ENCODE results near the gene RCSD1. TPM values are rescaled to one million over a fixed set of nuclear protein-coding genes. Genes with fewer than 3 reads are reported as not detected.

RCSD1 gene
- total and polyA plus RNA-seq, 10 of the 15 experiments (the other 5 are each of a cell fraction or from before 2014, with no cell fraction given) = 11.4 to 78.3 (median 71.6) TPM

DNA sequence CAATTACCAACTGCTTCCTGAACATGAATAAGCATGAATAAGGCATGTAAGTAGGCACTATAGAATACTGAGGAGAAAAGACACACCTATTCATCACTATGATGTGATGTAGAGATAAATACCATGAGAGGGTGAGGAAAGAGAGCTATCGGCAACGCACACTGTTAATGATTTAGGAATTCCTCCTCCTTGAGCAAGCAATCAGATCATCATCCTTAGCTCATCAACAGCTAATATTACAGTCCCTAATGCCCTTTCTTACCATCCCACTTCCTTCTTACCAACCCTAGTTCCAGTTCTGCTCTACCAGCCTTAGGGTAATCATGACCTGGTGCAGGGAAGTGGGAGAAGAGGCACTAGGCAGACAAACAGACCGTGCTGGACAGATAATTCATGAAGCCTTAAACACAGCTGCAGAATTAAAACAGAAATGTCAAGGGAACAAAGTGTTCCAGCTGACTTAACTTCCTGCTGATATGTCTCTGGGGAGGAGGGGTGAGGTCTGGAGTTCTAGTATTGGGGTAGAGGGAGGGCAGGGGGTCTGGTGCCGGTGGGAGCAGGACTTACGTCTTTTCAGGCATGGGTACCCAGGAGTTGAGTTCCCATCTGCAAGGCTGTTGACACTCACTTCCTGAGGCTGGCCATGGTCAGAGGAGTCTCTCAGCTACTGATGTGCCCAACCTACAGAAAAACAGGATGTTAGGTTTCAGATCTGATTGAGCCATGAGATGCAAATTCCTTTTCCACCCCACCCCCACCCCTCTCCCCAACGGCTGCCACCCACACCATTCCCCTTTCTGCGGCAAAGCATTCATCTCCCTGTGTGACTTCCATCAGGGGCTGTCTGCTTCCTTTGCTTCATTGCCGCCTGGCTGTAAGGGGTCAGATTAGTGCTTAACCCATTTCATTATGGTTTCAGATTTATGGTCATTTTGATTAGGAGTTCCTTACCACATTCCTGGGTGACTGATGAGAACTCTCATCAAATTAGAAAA lies 12.6 kb upstream of the RCSD1 start (continued):
- TF ChIP-seq, protein P1, sequence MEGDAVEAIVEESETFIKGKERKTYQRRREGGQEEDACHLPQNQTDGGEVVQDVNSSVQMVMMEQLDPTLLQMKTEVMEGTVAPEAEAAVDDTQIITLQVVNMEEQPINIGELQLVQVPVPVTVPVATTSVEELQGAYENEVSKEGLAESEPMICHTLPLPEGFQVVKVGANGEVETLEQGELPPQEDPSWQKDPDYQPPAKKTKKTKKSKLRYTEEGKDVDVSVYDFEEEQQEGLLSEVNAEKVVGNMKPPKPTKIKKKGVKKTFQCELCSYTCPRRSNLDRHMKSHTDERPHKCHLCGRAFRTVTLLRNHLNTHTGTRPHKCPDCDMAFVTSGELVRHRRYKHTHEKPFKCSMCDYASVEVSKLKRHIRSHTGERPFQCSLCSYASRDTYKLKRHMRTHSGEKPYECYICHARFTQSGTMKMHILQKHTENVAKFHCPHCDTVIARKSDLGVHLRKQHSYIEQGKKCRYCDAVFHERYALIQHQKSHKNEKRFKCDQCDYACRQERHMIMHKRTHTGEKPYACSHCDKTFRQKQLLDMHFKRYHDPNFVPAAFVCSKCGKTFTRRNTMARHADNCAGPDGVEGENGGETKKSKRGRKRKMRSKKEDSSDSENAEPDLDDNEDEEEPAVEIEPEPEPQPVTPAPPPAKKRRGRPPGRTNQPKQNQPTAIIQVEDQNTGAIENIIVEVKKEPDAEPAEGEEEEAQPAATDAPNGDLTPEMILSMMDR (IDR thresholded peaks at IDR 0.05 in 2 of 3, conservative IDR thresholded peaks at IDR 0.05 in 1 of 3; ENCODE audit: control insufficient read depth in 2 of 3, extremely low read depth in 1 of 3, insufficient read depth in 1 of 3, low read depth in 3 of 3, low read length in 3 of 3) = no peak
- TF ChIP-seq BMI1 (IDR thresholded peaks at IDR 0.05; ENCODE audit: borderline replicate concordance) (no peak), SIX5 (IDR thresholded peaks at IDR 0.05; ENCODE audit: low read depth, low read length, severe bottlenecking) (no peak), MEF2B (IDR thresholded peaks at IDR 0.05; ENCODE audit: partially characterized antibody, poor library complexity, severe bottlenecking) (peak; percentile 70), CHD1 (IDR thresholded peaks at IDR 0.05; ENCODE audit: low read depth, low read length) (no peak), JUNB (IDR thresholded peaks at IDR 0.05) (no peak), SMARCA5 (IDR thresholded peaks at IDR 0.05) (no peak), TCF3 (IDR thresholded peaks at IDR 0.05; ENCODE audit: borderline replicate concordance, insufficient read depth, low read depth, low read length) (0 out of 2 replicates have a peak, but pooled peaks have one; percentile 7), PAX5 (IDR thresholded peaks at IDR 0.05; ENCODE audit: borderline replicate concordance, low read depth, low read length) (no peak; the same call in 1 of the 2 replicates), ZZZ3 (IDR thresholded peaks at IDR 0.05; ENCODE audit: control insufficient read depth, insufficient read length, low read depth) (no peak), EP300 (IDR thresholded peaks at IDR 0.05; ENCODE audit: borderline replicate concordance in 1 of 2, control insufficient read depth in 1 of 2, low read depth in 2 of 2, low read length in 2 of 2) (no peak), RAD51 (IDR thresholded peaks at IDR 0.05) (no peak), STAT1 (conservative IDR thresholded peaks at IDR 0.05) (no peak), CBX3 (IDR thresholded peaks at IDR 0.05; ENCODE audit: borderline replicate concordance, low read depth) (no peak), KLF5 (IDR thresholded peaks at IDR 0.05; ENCODE audit: partially characterized antibody) (no peak), POLR2AphosphoS5 (IDR thresholded peaks at IDR 0.05; ENCODE audit: low read length) (peak; percentile 30; the same call in 1 of the 2 replicates), POLR2AphosphoS2 (IDR thresholded peaks at IDR 0.05; ENCODE audit: low read depth, low read length) (no peak)
- TF ChIP-seq, protein P2, sequence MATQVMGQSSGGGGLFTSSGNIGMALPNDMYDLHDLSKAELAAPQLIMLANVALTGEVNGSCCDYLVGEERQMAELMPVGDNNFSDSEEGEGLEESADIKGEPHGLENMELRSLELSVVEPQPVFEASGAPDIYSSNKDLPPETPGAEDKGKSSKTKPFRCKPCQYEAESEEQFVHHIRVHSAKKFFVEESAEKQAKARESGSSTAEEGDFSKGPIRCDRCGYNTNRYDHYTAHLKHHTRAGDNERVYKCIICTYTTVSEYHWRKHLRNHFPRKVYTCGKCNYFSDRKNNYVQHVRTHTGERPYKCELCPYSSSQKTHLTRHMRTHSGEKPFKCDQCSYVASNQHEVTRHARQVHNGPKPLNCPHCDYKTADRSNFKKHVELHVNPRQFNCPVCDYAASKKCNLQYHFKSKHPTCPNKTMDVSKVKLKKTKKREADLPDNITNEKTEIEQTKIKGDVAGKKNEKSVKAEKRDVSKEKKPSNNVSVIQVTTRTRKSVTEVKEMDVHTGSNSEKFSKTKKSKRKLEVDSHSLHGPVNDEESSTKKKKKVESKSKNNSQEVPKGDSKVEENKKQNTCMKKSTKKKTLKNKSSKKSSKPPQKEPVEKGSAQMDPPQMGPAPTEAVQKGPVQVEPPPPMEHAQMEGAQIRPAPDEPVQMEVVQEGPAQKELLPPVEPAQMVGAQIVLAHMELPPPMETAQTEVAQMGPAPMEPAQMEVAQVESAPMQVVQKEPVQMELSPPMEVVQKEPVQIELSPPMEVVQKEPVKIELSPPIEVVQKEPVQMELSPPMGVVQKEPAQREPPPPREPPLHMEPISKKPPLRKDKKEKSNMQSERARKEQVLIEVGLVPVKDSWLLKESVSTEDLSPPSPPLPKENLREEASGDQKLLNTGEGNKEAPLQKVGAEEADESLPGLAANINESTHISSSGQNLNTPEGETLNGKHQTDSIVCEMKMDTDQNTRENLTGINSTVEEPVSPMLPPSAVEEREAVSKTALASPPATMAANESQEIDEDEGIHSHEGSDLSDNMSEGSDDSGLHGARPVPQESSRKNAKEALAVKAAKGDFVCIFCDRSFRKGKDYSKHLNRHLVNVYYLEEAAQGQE (IDR thresholded peaks at IDR 0.05; ENCODE audit: low read depth, low read length) = no peak
- TF ChIP-seq, protein P3, sequence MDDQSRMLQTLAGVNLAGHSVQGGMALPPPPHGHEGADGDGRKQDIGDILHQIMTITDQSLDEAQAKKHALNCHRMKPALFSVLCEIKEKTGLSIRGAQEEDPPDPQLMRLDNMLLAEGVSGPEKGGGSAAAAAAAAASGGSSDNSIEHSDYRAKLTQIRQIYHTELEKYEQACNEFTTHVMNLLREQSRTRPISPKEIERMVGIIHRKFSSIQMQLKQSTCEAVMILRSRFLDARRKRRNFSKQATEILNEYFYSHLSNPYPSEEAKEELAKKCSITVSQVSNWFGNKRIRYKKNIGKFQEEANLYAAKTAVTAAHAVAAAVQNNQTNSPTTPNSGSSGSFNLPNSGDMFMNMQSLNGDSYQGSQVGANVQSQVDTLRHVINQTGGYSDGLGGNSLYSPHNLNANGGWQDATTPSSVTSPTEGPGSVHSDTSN (IDR thresholded peaks at IDR 0.05; ENCODE audit: insufficient replicate concordance, low read depth, low read length) = no peak
- TF ChIP-seq, protein P4, sequence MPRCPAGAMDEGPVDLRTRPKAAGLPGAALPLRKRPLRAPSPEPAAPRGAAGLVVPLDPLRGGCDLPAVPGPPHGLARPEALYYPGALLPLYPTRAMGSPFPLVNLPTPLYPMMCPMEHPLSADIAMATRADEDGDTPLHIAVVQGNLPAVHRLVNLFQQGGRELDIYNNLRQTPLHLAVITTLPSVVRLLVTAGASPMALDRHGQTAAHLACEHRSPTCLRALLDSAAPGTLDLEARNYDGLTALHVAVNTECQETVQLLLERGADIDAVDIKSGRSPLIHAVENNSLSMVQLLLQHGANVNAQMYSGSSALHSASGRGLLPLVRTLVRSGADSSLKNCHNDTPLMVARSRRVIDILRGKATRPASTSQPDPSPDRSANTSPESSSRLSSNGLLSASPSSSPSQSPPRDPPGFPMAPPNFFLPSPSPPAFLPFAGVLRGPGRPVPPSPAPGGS (IDR thresholded peaks at IDR 0.05; ENCODE audit: borderline replicate concordance, insufficient read depth, low read depth, low read length, poor library complexity, severe bottlenecking) = peak; percentile 9

Data from GM12878 (cell line).